Kidney (tissue), 14 donors: ENCODE measurements around the gene RUNX1. TPM values are rescaled to one million over a fixed set of nuclear protein-coding genes. Genes with fewer than 3 reads are reported as not detected.
A peak's percentile ranks its signal among the peaks of the same experiment; 100 is the strongest.

Source experiments
- DNase-seq, 5 donors: peaks; one replicate each; pipeline ENCODE4 v3.0.0-alpha.2; 2013 to 2020
- FAIRE-seq: peaks from 2 replicates; lab custom pipeline; 2012; peaks lifted over from hg19 to GRCh38; lab: Jason Lieb, UNC
- H3K27ac ChIP-seq, 2 donors: one replicate each; pipeline ENCODE4 v1.7.0; 2013; ENCODE audit warnings: low read depth in 2 of 2, low read length in 2 of 2, inconsistent platforms in 1 of 2
- H3K27me3 ChIP-seq: one replicate; pipeline ENCODE4 v1.7.1; 2013; ENCODE audit warnings: low read length, inconsistent platforms; ENCODE audit not compliant: control insufficient read depth, insufficient read depth
- H3K36me3 ChIP-seq, 3 donors: one replicate each; pipeline versions ENCODE4 v1.7.0 to v1.7.1; 2013; ENCODE audit warnings: low read length in 3 of 3, control low read depth in 1 of 3, inconsistent platforms in 1 of 3; ENCODE audit not compliant: insufficient read depth in 3 of 3, control insufficient read depth in 2 of 3
- H3K4me1 ChIP-seq, 3 donors: one replicate each; pipeline versions ENCODE4 v1.7.0 to v1.7.1; 2013; ENCODE audit warnings: low read length in 3 of 3, inconsistent platforms in 1 of 3, low read depth in 1 of 3; ENCODE audit not compliant: control insufficient read depth in 2 of 3, insufficient read depth in 2 of 3
- H3K4me3 ChIP-seq, 3 donors: one replicate each; pipeline versions ENCODE4 v1.7.0 to v1.8.1; 2013; ENCODE audit warnings: low read length in 3 of 3, control low read depth in 1 of 3, inconsistent platforms in 1 of 3
- H3K9ac ChIP-seq, 3 donors: one replicate each; pipeline versions ENCODE4 v1.7.0 to v1.7.1; 2013; ENCODE audit warnings: low read length in 3 of 3, control low read depth in 1 of 3, inconsistent platforms in 1 of 3
- H3K9me3 ChIP-seq, 3 donors: one replicate each; pipeline versions ENCODE4 v1.7.0 to v1.7.1; 2013; ENCODE audit warnings: low read length in 3 of 3, control low read depth in 1 of 3, inconsistent platforms in 1 of 3; ENCODE audit not compliant: control insufficient read depth in 2 of 3, insufficient read depth in 1 of 3
- intact Hi-C: fragments of 100-400 bp; cut with DNase I; formaldehyde crosslinking; loops from one replicate; pipeline ENCODE4 v1.11.1; 2022
- polyA plus RNA-seq: library from polyadenylated mRNA; stranded (reverse); fragments of 350-450 nt; fragmentation: Illumina TruSeq; extraction: RNeasy Lipid Tissue Mini Kit (QIAGEN cat#74804); gene quantifications from one replicate; pipeline ENCODE4 v1.2.3, GENCODE V29; 2014; ENCODE audit warnings: low read depth, low replicate concordance; ENCODE audit not compliant: insufficient read depth
- total RNA-seq: library from RNA; stranded (reverse); fragmentation: NEBNext Ultra II Directional; extraction: Animal tissue kit (Norgen Biotek cat#: 25700); gene quantifications from one replicate; pipeline ENCODE4 v1.2.1, GENCODE V29; 2021
- TF ChIP-seq, protein P1 (sequence below): IDR thresholded peaks from 3 replicates; pipeline ENCODE4 v1.5.1; 2012; ENCODE audit warnings: mild to moderate bottlenecking, moderate library complexity, borderline replicate concordance; ENCODE audit not compliant: insufficient read depth; ENCODE audit errors: extremely low read depth
- donor health status: control.
- donor health status: control.
- donor health status: control.
- donor health status: control.
- donor health status: control.
- donor health status: DM: yes; HTN: yes; CAD: no.
- donor health status: Normal renal cell carcinoma (clear cell type).

Gene RUNX1
- total and polyA plus RNA-seq, 2 donors from 2014 or later: 1.3 to 58.0 TPM

DNA sequence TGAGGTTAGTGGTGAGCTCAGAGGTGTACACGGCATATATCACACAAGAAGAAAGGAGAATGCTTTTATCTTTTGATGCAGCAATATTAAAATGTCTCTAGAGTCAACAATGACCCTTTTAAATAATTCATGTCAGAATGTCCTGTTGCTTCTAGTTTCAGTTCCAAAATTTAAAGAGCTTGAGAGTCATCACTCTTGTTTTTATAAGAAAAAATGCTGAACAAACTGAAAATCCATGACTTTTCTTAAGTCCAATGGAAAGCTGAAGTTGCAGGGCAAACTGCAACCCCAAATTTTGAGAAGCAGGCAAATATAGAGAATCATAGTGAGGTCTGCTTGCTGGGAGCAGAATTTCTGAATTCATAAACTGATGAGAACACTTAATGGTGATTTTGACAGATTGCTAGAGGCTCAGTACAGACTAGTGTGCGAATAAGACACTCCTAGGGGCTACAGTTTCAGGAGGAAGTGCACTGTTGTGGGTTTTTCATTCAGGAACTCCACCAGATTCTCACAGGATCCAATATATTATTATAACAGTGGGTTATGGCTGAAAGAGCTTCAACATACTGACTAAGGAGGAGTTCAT lies 245.2 kb downstream of the RUNX1 start:
- FAIRE-seq: no peak
- no peak overlapping the region for H3K27ac ChIP-seq
- TF ChIP-seq, protein P1, sequence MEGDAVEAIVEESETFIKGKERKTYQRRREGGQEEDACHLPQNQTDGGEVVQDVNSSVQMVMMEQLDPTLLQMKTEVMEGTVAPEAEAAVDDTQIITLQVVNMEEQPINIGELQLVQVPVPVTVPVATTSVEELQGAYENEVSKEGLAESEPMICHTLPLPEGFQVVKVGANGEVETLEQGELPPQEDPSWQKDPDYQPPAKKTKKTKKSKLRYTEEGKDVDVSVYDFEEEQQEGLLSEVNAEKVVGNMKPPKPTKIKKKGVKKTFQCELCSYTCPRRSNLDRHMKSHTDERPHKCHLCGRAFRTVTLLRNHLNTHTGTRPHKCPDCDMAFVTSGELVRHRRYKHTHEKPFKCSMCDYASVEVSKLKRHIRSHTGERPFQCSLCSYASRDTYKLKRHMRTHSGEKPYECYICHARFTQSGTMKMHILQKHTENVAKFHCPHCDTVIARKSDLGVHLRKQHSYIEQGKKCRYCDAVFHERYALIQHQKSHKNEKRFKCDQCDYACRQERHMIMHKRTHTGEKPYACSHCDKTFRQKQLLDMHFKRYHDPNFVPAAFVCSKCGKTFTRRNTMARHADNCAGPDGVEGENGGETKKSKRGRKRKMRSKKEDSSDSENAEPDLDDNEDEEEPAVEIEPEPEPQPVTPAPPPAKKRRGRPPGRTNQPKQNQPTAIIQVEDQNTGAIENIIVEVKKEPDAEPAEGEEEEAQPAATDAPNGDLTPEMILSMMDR: no peak

DNA sequence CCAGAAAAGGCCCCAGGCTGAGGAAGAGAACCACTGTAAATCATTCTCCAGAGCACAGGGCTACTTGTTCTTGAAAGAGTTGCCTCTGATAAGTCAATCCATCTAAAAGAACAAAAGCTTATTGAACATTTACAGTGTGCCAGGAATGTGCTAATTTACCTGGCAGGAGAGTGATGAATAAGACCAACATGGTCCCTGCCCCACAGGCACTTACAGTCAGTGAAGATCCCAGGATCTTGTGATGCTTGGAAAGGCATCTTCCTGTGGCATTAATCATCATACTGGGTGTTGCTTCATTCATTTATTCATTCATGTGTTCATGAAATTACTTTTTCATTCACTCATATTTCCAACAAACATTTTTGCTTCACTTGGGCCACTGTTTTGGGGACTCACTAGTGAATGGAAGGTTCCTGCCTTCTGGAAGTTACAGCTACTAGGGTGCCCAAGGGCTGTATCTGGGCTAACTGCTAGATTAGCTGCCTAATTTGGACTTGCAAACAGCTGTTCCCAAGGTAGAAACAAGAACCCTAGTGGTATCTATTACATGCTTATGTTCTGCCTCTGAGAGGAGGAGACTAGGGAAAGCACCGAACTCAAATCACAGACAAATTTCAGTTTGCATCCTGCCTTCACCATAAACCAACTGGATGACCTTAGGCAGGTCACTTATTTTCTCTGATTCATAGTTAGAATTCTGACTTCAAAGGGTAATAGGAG lies 246.8 kb downstream of the RUNX1 start:
- Histone ChIP-seq H3K27ac (no peak overlapping the region), H3K4me1 (no peaks in the 10 kb centered on the region), H3K36me3 (no peaks in the 10 kb centered on the region), H3K27me3 (no peaks in the 10 kb centered on the region), H3K9ac (no peak overlapping the region), H3K9me3 (no peaks in the 10 kb centered on the region), H3K4me3 (no peak overlapping the region)
- FAIRE-seq: no peak
- DNase-seq: no peak
- intact Hi-C loops: no loop called here
- TF ChIP-seq, protein P1: no peak

More for the DNA sequence above, 245.2 kb downstream of the RUNX1 start:
- Histone ChIP-seq H3K4me1 (no peaks in the 10 kb centered on the region), H3K9ac (no peak overlapping the region), H3K36me3 (no peaks in the 10 kb centered on the region), H3K27me3 (no peaks in the 10 kb centered on the region), H3K9me3 (no peaks in the 10 kb centered on the region), H3K4me3 (no peak overlapping the region)
- intact Hi-C loops: no loop called here
- DNase-seq: no peak

DNA sequence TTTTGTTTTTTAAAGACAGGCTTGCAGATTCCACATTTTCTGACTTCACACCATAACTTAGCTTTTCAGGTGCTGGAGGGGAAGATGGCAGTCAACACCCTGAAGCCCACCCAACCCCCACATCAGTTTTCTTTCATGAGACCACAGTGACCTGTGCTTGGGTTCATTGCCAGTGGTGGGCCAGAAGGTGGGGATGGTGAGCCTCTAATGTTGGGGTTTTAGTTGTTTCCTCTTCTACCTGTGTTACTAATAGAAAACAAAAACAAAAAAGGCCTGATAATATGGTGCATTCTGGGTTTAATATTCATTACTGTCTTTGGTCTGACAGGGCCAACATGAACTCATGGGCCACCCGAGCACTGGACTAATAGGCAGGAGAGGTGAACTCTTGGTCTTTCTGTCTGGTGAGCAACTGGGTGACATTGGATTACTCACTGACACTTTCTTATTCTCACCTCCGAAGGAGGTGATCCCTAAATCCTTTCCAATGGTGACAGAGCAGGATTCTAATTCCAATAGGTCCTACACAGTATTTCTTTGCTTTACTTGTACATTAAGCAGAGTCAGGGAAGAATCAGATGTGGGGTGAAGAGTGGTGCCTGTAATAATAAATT lies 247.5 kb downstream of the RUNX1 start:
- TF ChIP-seq, protein P1: no peak
- H3K9ac ChIP-seq: no peak overlapping the region
- FAIRE-seq (no peak), DNase-seq (peak in 2 of 5 donors; percentile 33 to 43)
- H3K9me3 ChIP-seq: no peaks in the 10 kb centered on the region
- no peaks in the 10 kb centered on the region for H3K4me1 ChIP-seq
- intact Hi-C loops: no loop called here
- no peak overlapping the region for H3K27ac ChIP-seq
- H3K4me3 ChIP-seq: no peak overlapping the region
- H3K36me3 ChIP-seq: no peaks in the 10 kb centered on the region
- H3K27me3 ChIP-seq: no peaks in the 10 kb centered on the region
